Stomach (tissue), 4 donors: ENCODE results near the gene ITGB3BP.

ENCODE experiments used
- CTCF ChIP-seq, 7 experiments: fragments of 450-650 bp in 4 of 7; fragments of 200-600 bp in 3 of 7; sonication (generic) in 3 of 7; IDR thresholded peaks; one replicate each; pipeline ENCODE4 v1.5.1; 2016 to 2019; ENCODE audit warnings: antibody characterized with exemption in 7 of 7, control low read depth in 2 of 7, mild to moderate bottlenecking in 1 of 7
- EP300 ChIP-seq: sonication (generic); formaldehyde crosslinking; IDR thresholded peaks from one replicate; pipeline ENCODE4 v1.6.1; 2017; ENCODE audit warnings: antibody characterized with exemption
- POLR2A ChIP-seq, 4 donors: fragments of 450-650 bp; IDR thresholded peaks; one replicate each; pipeline ENCODE4 v1.6.1; 2016; ENCODE audit warnings: antibody characterized with exemption in 4 of 4, control low read depth in 2 of 4, mild to moderate bottlenecking in 1 of 4, moderate library complexity in 1 of 4
- POLR2AphosphoS5 ChIP-seq, 3 donors: sonication (generic); formaldehyde crosslinking; IDR thresholded peaks; one replicate each; pipeline ENCODE4 v1.6.1; 2016; ENCODE audit warnings: antibody characterized with exemption in 3 of 3

DNA sequence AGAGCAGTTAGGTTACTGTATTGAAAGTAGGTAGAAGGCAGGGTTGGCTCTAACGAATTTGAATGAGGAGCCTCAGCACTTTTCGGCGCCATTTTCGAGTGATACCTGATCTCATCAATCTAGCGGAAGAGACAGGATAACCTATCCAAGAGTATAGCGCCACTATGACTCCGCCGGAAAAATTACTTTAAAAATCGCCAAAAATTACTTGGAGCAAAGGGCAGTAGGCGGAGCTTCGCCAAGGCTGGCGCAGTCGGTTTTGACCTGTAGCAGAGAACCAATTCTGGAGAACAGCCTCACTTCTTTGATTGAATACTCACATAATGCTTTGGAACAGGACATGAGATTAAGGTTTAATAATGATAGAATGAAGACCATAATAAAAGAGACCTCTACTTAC lies 25.9 kb upstream of the ITGB3BP start:
- TF ChIP-seq POLR2A (IDR thresholded peaks at IDR 0.05) (no peak), CTCF (IDR thresholded peaks at IDR 0.05) (no peak), POLR2AphosphoS5 (IDR thresholded peaks at IDR 0.05) (no peak), EP300 (no peak)
